H1 (cell line): ENCODE data around the gene FAM241B. TPM values are rescaled to one million over a fixed set of nuclear protein-coding genes. Genes with fewer than 3 reads are reported as not detected.

Experiments used
- CTCF ChIA-PET: fragments of 300-600 bp; sonication (Branson Sonifier 250); formaldehyde crosslinking; loops from one replicate; lab custom pipeline; 2021; ENCODE audit not compliant: partially characterized antibody; lab: Charles Lee
- POLR2A ChIA-PET: fragments of 300-600 bp; sonication (Branson Sonifier 250); formaldehyde crosslinking; loops from one replicate; lab custom pipeline; 2021; ENCODE audit warnings: inconsistent platforms; ENCODE audit not compliant: partially characterized antibody; lab: Charles Lee
- DNase-seq, 2 experiments: peaks; one replicate each; pipeline versions ENCODE4 v3.0.0 to v3.0.0-alpha.2; 2010 to 2022; ENCODE audit warnings: low spot score in 2 of 2, low read depth in 1 of 2, mixed read lengths in 1 of 2
- FAIRE-seq: peaks from 2 replicates; lab custom pipeline; 2011; peaks lifted over from hg19 to GRCh38; lab: Jason Lieb, UNC
- H2AFZ ChIP-seq: 2 replicates; pipeline ENCODE4 v1.8.1; 2012; ENCODE audit warnings: low read length, inconsistent platforms
- H2AK5ac ChIP-seq: 2 replicates; pipeline ENCODE4 v1.6.1; 2013; ENCODE audit warnings: low read depth, low read length
- H2BK120ac ChIP-seq: replicated peaks from 2 replicates; pipeline ENCODE3; 2013; ENCODE audit warnings: low read depth, low read length, inconsistent platforms
- H2BK12ac ChIP-seq: 2 replicates; pipeline ENCODE4 v1.6.1; 2013; ENCODE audit warnings: low read depth, low read length
- H2BK15ac ChIP-seq: 2 replicates; pipeline ENCODE4 v1.6.1; 2013; ENCODE audit warnings: low read length
- H2BK20ac ChIP-seq: 2 replicates; pipeline ENCODE4 v1.6.1; 2013; ENCODE audit warnings: low read length
- H2BK5ac ChIP-seq: 2 replicates; pipeline ENCODE4 v1.6.1; 2013; ENCODE audit warnings: low read depth, low read length
- H3K14ac ChIP-seq: 2 replicates; pipeline ENCODE4 v1.6.1; 2013; ENCODE audit warnings: inconsistent platforms; ENCODE audit not compliant: insufficient read length
- H3K18ac ChIP-seq: 2 replicates; pipeline ENCODE4 v1.6.1; 2013; ENCODE audit warnings: low read length; ENCODE audit errors: extremely low read depth
- H3K23ac ChIP-seq: 2 replicates; pipeline ENCODE4 v1.6.1; 2013; ENCODE audit warnings: inconsistent platforms; ENCODE audit not compliant: insufficient read length
- H3K23me2 ChIP-seq: 2 replicates; pipeline ENCODE4 v1.6.1; 2013; ENCODE audit warnings: low read depth, low read length
- H3K27ac ChIP-seq: 2 replicates; pipeline ENCODE4 v1.6.1; 2011; ENCODE audit warnings: low read depth, low read length, inconsistent platforms
- H3K27me3 ChIP-seq, 4 experiments: replicated peaks in 1 of 4; 1 replicate in 1 of 4; 2 replicates in 3 of 4; pipeline versions ENCODE4 v1.6.1 to v1.8.1; 2011 to 2013; ENCODE audit warnings: low read length in 3 of 4, mild to moderate bottlenecking in 3 of 4, inconsistent platforms in 2 of 4, mixed read lengths in 2 of 4, moderate library complexity in 1 of 4; ENCODE audit not compliant: control insufficient read depth in 3 of 4, insufficient read depth in 3 of 4; ENCODE audit errors: extremely low read depth in 1 of 4
- H3K36me3 ChIP-seq, 4 experiments: 2 replicates each; pipeline versions ENCODE4 v1.6.1 to v1.8.1; 2011 to 2013; ENCODE audit warnings: mild to moderate bottlenecking in 4 of 4, low read length in 3 of 4, moderate library complexity in 2 of 4, control low read depth in 1 of 4, inconsistent platforms in 1 of 4; ENCODE audit not compliant: insufficient read depth in 4 of 4, control insufficient read depth in 2 of 4
- H3K4ac ChIP-seq: replicated peaks from 2 replicates; pipeline ENCODE3; 2013; ENCODE audit warnings: low read length, low read depth, mixed read lengths, inconsistent platforms; ENCODE audit not compliant: insufficient read length
- H3K4me1 ChIP-seq, 4 experiments: replicated peaks in 1 of 4; 1 replicate in 1 of 4; 2 replicates in 3 of 4; pipeline versions ENCODE4 v1.6.1 to v1.8.1; 2011 to 2013; ENCODE audit warnings: low read length in 3 of 4, inconsistent platforms in 2 of 4, mixed read lengths in 1 of 4; ENCODE audit not compliant: insufficient read depth in 4 of 4, control insufficient read depth in 3 of 4
- H3K4me2 ChIP-seq, 2 experiments: 2 replicates each; pipeline versions ENCODE4 v1.6.1 to v1.8.1; 2011 to 2013; ENCODE audit warnings: low read depth in 2 of 2, low read length in 2 of 2, control low read depth in 1 of 2, inconsistent platforms in 1 of 2, mild to moderate bottlenecking in 1 of 2; ENCODE audit not compliant: insufficient read depth in 1 of 2
- H3K4me3 ChIP-seq, 4 experiments: fragments of 200-600, 300-600 bp in 1 of 4; sonication (generic), shearing (Covaris generic), sonication (Bioruptor Twin) in 1 of 4; 2 replicates each; pipeline versions ENCODE4 v1.5.1 to v1.8.1; 2011 to 2016; ENCODE audit warnings: low read length in 4 of 4, low read depth in 3 of 4, control low read depth in 2 of 4, inconsistent platforms in 2 of 4, mild to moderate bottlenecking in 2 of 4, mixed read lengths in 1 of 4, moderate library complexity in 1 of 4; ENCODE audit not compliant: insufficient read depth in 2 of 4; ENCODE audit errors: extremely low read depth in 1 of 4
- H3K56ac ChIP-seq: replicated peaks from 2 replicates; pipeline ENCODE3; 2013; ENCODE audit warnings: low read depth, mild to moderate bottlenecking, mixed read lengths, low read length, inconsistent platforms; ENCODE audit not compliant: insufficient read length
- H3K79me1 ChIP-seq: 2 replicates; pipeline ENCODE4 v1.6.1; 2013; ENCODE audit warnings: low read depth, low read length, control low read depth
- H3K79me2 ChIP-seq, 2 experiments: 2 replicates each; pipeline versions ENCODE4 v1.6.1 to v1.8.1; 2012 to 2013; ENCODE audit warnings: low read length in 2 of 2, mild to moderate bottlenecking in 2 of 2, inconsistent platforms in 1 of 2; ENCODE audit not compliant: insufficient read depth in 2 of 2, control insufficient read depth in 1 of 2
- H3K9ac ChIP-seq, 4 experiments: replicated peaks in 1 of 4; 1 replicate in 1 of 4; 2 replicates in 3 of 4; pipeline versions ENCODE4 v1.6.1 to v1.8.1; 2011 to 2013; ENCODE audit warnings: low read depth in 3 of 4, low read length in 3 of 4, control low read depth in 2 of 4, mild to moderate bottlenecking in 2 of 4, moderate library complexity in 2 of 4, inconsistent platforms in 1 of 4; ENCODE audit errors: extremely low read depth in 1 of 4
- H3K9me3 ChIP-seq, 2 experiments: 2 replicates each; pipeline versions ENCODE4 v1.6.1 to v1.8.1; 2012 to 2013; ENCODE audit warnings: mild to moderate bottlenecking in 2 of 2, moderate library complexity in 2 of 2, control low read depth in 1 of 2, inconsistent platforms in 1 of 2, low read depth in 1 of 2, low read length in 1 of 2, mixed read lengths in 1 of 2; ENCODE audit not compliant: insufficient read depth in 2 of 2
- H4K20me1 ChIP-seq, 2 experiments: replicated peaks in 1 of 2; 2 replicates each; pipeline versions ENCODE3 to v1.8.1; 2011 to 2013; ENCODE audit warnings: inconsistent platforms in 2 of 2, low read length in 2 of 2, mild to moderate bottlenecking in 1 of 2; ENCODE audit not compliant: insufficient read depth in 2 of 2, control insufficient read depth in 1 of 2
- H4K5ac ChIP-seq: 2 replicates; pipeline ENCODE4 v1.6.1; 2013; ENCODE audit warnings: low read length, low read depth, mixed read lengths, inconsistent platforms; ENCODE audit not compliant: insufficient read length
- H4K8ac ChIP-seq: 2 replicates; pipeline ENCODE4 v1.8.0; 2013; ENCODE audit warnings: mild to moderate bottlenecking, moderate library complexity, low read length, inconsistent platforms; ENCODE audit not compliant: insufficient read depth; ENCODE audit errors: extremely low read depth
- H4K91ac ChIP-seq: replicated peaks from 2 replicates; pipeline ENCODE3; 2013; ENCODE audit warnings: low read length, mixed read lengths, inconsistent platforms; ENCODE audit not compliant: insufficient read length
- BRCA1 ChIP-seq: IDR thresholded peaks from 2 replicates; pipeline ENCODE4 v1.6.1; 2012; ENCODE audit warnings: low read depth, low read length, improper control_type of control experiment
- EGR1 ChIP-seq: IDR thresholded peaks from 2 replicates; pipeline ENCODE4 v1.6.1; 2011; ENCODE audit warnings: low read depth, low read length, borderline replicate concordance
- EP300 ChIP-seq, 2 experiments: IDR thresholded peaks; 1 replicate in 1 of 2; 2 replicates in 1 of 2; pipeline ENCODE4 v1.6.1; 2011 to 2012; ENCODE audit warnings: low read depth in 2 of 2, low read length in 2 of 2, mild to moderate bottlenecking in 2 of 2, borderline replicate concordance in 1 of 2, inconsistent platforms in 1 of 2, moderate library complexity in 1 of 2
- EZH2 ChIP-seq: fragments of 200-600 bp; sonication (generic); IDR thresholded peaks from 2 replicates; pipeline ENCODE4 v1.7.1; 2012; ENCODE audit warnings: low read depth, mild to moderate bottlenecking, moderate library complexity, low read length, inconsistent platforms; ENCODE audit not compliant: severe bottlenecking
- HDAC6 ChIP-seq: IDR thresholded peaks from one replicate; pipeline ENCODE4 v1.7.1; 2012; ENCODE audit warnings: low read depth, mild to moderate bottlenecking, inconsistent platforms, low read length, moderate library complexity
- SIN3A ChIP-seq, 2 experiments: IDR thresholded peaks in 1 of 2; conservative IDR thresholded peaks in 1 of 2; 2 replicates each; pipeline ENCODE4 v1.6.1; 2011 to 2012; ENCODE audit warnings: low read length in 2 of 2, improper control_type of control experiment in 1 of 2, low read depth in 1 of 2, mild to moderate bottlenecking in 1 of 2
- SUZ12 ChIP-seq: fragments of 200-600 bp; sonication (generic); IDR thresholded peaks from 2 replicates; pipeline ENCODE4 v1.6.1; 2012; ENCODE audit warnings: mild to moderate bottlenecking, inconsistent platforms, low read length, moderate library complexity, mixed read lengths
- WGBS, 2 experiments: shearing (Covaris generic) in 1 of 2; methylation state at CpG; one replicate each; pipeline versions ENCODE4 v1.1.6 to v1.1.7; 2013 to 2015; ENCODE audit warnings: low lambda C conversion rate in 2 of 2, mixed read lengths in 2 of 2, inconsistent platforms in 1 of 2, low coverage in 1 of 2, missing lambda C conversion rate in 1 of 2; ENCODE audit not compliant: insufficient replicate concordance in 2 of 2, insufficient coverage in 1 of 2, insufficient read length in 1 of 2; ENCODE audit errors: extremely low coverage in 1 of 2, missing lambda C conversion rate in 1 of 2; 5-methylcytosine and 5-hydroxymethylcytosine counted together
- polyA plus RNA-seq, 7 experiments: library from polyadenylated mRNA; depleted of rRNA in 3 of 7; stranded (reverse) in 5 of 7; unstranded in 2 of 7; fragments of >200 nt in 5 of 7; fragments of 200-250 nt in 2 of 7; gene quantifications; 1 replicate in 5 of 7; 2 replicates in 1 of 7; 4 replicates in 1 of 7; pipeline versions ENCODE4 v1.2.1 to v1.2.3, GENCODE V29; 2011 to 2013; ENCODE audit warnings: missing spikeins in 2 of 7, mixed read lengths in 2 of 7
- total RNA-seq: library from RNA; stranded (reverse); fragmentation: NEBNext Ultra II Directional; extraction: Animal tissue kit (Norgen Biotek cat#: 25700); gene quantifications from 2 replicates; pipeline ENCODE4 v1.2.1, GENCODE V29; 2021

FAM241B gene
- total and polyA plus RNA-seq, 2 of the 8 experiments (the other 6 are each of a cell fraction or from before 2014, with no cell fraction given) = 19.3 to 30.1 TPM

GRCh38 chr10:69676301-69676700 lies 46.3 kb downstream of the FAM241B start:
- no peaks in the 10 kb centered on the region for H3K36me3 ChIP-seq
- no peaks in the 10 kb centered on the region for H3K27me3 ChIP-seq
- no peak overlapping the region for H2BK12ac ChIP-seq
- H2BK120ac ChIP-seq = peak overlapping the region; percentile 38
- no peak for FAIRE-seq
- no peak overlapping the region for H2AFZ ChIP-seq
- H3K4me3 ChIP-seq = no peak overlapping the region
- no peak overlapping the region for H3K14ac ChIP-seq
- H2AK5ac ChIP-seq = no peak overlapping the region
- H3K4me2 ChIP-seq = no peak overlapping the region
- H4K8ac ChIP-seq = no peak overlapping the region
- no peaks in the 10 kb centered on the region for H3K79me2 ChIP-seq
- POLR2A ChIA-PET = no interaction called here
- no peak overlapping the region for H3K23ac ChIP-seq
- peaks cover 0 to 1% of the 10 kb centered on the region in 2 experiments for H4K20me1 ChIP-seq
- WGBS, 2 experiments = 76% methylated on average over 4 of the region's 4 CpGs; no CpG with 5 or more reads in 1 of the 2 experiments
- DNase-seq = no peak
- no peak overlapping the region for H3K9ac ChIP-seq
- H4K91ac ChIP-seq = no peak overlapping the region
- H2BK5ac ChIP-seq = no peak overlapping the region; the same call in 1 of the 2 replicates
- H3K4me1 ChIP-seq = peaks cover 0 to 4% (median 0%) of the 10 kb centered on the region in 4 experiments; a peak in 1 of 7 replicates
- 0 out of 2 replicates have a peak overlapping the region, but pooled peaks have one; percentile 19 for H2BK15ac ChIP-seq
- no peaks in the 10 kb centered on the region for H3K79me1 ChIP-seq
- no peak overlapping the region for H3K4ac ChIP-seq
- CTCF ChIA-PET = interaction anchor here (1.0 to 59.4 kb wide), 3 partner anchors 15 to 47 kb away, joined by 3 to 1374 read pairs (median 3); partner anchors contain the start of gene FAM241B
- H3K56ac ChIP-seq = no peak overlapping the region
- no peaks in the 10 kb centered on the region for H3K9me3 ChIP-seq
- H3K23me2 ChIP-seq = peaks cover 4% of the 10 kb centered on the region; the same call in 1 of the 2 replicates
- no peak overlapping the region for H2BK20ac ChIP-seq
- no peak overlapping the region for H3K27ac ChIP-seq
- H3K18ac ChIP-seq = no peak overlapping the region; the same call in 1 of the 2 replicates
- no peak overlapping the region for H4K5ac ChIP-seq
- no peak for TF ChIP-seq BRCA1
- no peak for TF ChIP-seq SUZ12
- no peak for TF ChIP-seq EZH2
- no peak for TF ChIP-seq HDAC6
- no peak for TF ChIP-seq EP300 (IDR thresholded peaks at IDR 0.05; ENCODE audit: borderline replicate concordance in 1 of 2, low read depth in 2 of 2, low read length in 2 of 2)
- no peak for TF ChIP-seq SIN3A (conservative IDR thresholded peaks at IDR 0.05 in 1 of 2, IDR thresholded peaks at IDR 0.05 in 1 of 2; ENCODE audit: low read depth in 1 of 2, low read length in 2 of 2)
- TF ChIP-seq EGR1 = no peak
